Left ventricle myocardium inferior (tissue), 1 donor: Measurements from ENCODE around the gene CGB2. TPM values are rescaled to one million over a fixed set of nuclear protein-coding genes. Genes with fewer than 3 reads are reported as not detected.

Experiments
- DNase-seq: peaks from one replicate; pipeline ENCODE4 v3.0.0-alpha.2; 2020
- H3K27ac ChIP-seq: fragments of 200-600 bp; replicated peaks from 2 replicates; pipeline ENCODE4 v1.8.0; 2021
- H3K27me3 ChIP-seq: fragments of 200-600 bp; 2 replicates; pipeline ENCODE4 v1.8.0; 2021; ENCODE audit warnings: low read depth
- H3K36me3 ChIP-seq: fragments of 200-600 bp; 2 replicates; pipeline ENCODE4 v1.8.0; 2021
- H3K4me1 ChIP-seq: fragments of 200-600 bp; 2 replicates; pipeline ENCODE4 v1.8.0; 2021
- H3K4me3 ChIP-seq: fragments of 200-600 bp; 2 replicates; pipeline ENCODE4 v1.8.0; 2021; ENCODE audit warnings: mild to moderate bottlenecking, moderate library complexity
- H3K9me3 ChIP-seq: fragments of 200-600 bp; replicated peaks from 2 replicates; pipeline ENCODE4 v1.8.0; 2021
- intact Hi-C: fragments of 100-400 bp; cut with micrococcal nuclease; formaldehyde crosslinking; loops from one replicate; pipeline ENCODE4 v1.11.0; 2022
- total RNA-seq: library from RNA; stranded (reverse); fragmentation: NEBNext Ultra II Directional; extraction: Animal tissue kit (Norgen Biotek cat#: 25700); gene quantifications from one replicate; pipeline ENCODE4 v1.2.1, GENCODE V29; 2021
- TF ChIP-seq, protein P1 (sequence below): fragments of 200-600 bp; IDR thresholded peaks from 2 replicates; pipeline ENCODE4 v1.8.0; 2021; ENCODE audit warnings: antibody characterized with exemption, mild to moderate bottlenecking, borderline replicate concordance
- donor health status: DM: no; HTN: yes; CAD: no; lungs with severe emphysema.

Gene CGB2
- total RNA-seq, 1 donor from 2014 or later = not detected

DNA sequence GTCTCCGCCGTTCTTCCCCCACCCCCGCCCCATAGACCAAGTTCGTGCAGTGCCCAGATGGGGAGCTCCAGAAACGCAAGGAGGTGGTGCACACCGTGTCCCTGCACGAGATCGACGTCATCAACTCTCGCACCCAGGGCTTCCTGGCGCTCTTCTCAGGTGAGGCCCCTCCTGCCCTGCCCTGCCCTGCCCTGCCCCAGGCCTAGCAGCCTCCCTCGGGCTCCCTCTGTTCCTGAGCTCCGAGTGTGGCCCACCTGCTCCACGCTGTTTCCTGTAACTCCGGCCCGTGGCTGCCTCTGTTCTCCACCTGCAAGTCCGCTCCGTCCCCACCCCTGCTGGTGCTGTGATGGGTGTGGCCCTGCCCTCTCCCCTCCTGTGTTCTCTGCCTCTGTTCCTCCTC, 21.2 kb upstream of the CGB2 start:
- TF ChIP-seq, protein P1, sequence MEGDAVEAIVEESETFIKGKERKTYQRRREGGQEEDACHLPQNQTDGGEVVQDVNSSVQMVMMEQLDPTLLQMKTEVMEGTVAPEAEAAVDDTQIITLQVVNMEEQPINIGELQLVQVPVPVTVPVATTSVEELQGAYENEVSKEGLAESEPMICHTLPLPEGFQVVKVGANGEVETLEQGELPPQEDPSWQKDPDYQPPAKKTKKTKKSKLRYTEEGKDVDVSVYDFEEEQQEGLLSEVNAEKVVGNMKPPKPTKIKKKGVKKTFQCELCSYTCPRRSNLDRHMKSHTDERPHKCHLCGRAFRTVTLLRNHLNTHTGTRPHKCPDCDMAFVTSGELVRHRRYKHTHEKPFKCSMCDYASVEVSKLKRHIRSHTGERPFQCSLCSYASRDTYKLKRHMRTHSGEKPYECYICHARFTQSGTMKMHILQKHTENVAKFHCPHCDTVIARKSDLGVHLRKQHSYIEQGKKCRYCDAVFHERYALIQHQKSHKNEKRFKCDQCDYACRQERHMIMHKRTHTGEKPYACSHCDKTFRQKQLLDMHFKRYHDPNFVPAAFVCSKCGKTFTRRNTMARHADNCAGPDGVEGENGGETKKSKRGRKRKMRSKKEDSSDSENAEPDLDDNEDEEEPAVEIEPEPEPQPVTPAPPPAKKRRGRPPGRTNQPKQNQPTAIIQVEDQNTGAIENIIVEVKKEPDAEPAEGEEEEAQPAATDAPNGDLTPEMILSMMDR = no peak
- no peak for DNase-seq
- H3K4me3 ChIP-seq = no peak overlapping the region
- no peaks in the 10 kb centered on the region for H3K9me3 ChIP-seq
- H3K27ac ChIP-seq = no peak overlapping the region
- no peaks in the 10 kb centered on the region for H3K4me1 ChIP-seq
- H3K27me3 ChIP-seq = no peaks in the 10 kb centered on the region
- peaks cover 89% of the 10 kb centered on the region for H3K36me3 ChIP-seq
- intact Hi-C loops = no loop called here

DNA sequence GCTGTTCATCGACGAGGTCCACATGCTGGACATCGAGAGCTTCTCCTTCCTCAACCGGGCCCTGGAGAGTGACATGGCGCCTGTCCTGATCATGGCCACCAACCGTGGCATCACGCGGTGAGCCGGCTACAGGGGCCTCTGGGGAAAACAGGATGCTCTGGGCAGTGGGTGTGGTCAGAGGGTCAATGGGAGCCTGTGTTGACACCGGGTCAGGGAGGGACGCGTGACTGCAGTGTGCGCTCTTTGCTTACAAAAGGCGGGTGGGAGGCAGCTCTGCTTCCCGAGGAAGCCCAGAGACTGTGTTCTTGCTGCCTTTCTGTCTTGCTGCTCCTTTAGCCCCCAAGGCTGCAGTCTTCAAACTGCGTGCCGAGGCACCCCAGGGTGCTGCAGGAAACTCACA, 20.5 kb upstream of the CGB2 start:
- intact Hi-C loops = no loop called here
- H3K27me3 ChIP-seq = no peaks in the 10 kb centered on the region
- no peaks in the 10 kb centered on the region for H3K9me3 ChIP-seq
- DNase-seq = no peak
- H3K4me1 ChIP-seq = no peaks in the 10 kb centered on the region
- no peak overlapping the region for H3K4me3 ChIP-seq
- TF ChIP-seq, protein P1 = no peak
- peaks cover 89% of the 10 kb centered on the region for H3K36me3 ChIP-seq
- no peak overlapping the region for H3K27ac ChIP-seq

- Histone ChIP-seq H3K36me3 (peaks cover 62% of the 10 kb centered on the region), H3K4me1 (peaks cover 22% of the 10 kb centered on the region), H3K27ac (no peak overlapping the region), H3K9me3 (no peaks in the 10 kb centered on the region), H3K27me3 (peaks cover 23% of the 10 kb centered on the region), H3K4me3 (no peak overlapping the region)
- TF ChIP-seq, protein P1 = no peak
- intact Hi-C loops = no loop called here
- no peak for DNase-seq
Observed at GRCh38 chr19:49014123-49014869, 17.4 kb upstream of the CGB2 start.

DNA sequence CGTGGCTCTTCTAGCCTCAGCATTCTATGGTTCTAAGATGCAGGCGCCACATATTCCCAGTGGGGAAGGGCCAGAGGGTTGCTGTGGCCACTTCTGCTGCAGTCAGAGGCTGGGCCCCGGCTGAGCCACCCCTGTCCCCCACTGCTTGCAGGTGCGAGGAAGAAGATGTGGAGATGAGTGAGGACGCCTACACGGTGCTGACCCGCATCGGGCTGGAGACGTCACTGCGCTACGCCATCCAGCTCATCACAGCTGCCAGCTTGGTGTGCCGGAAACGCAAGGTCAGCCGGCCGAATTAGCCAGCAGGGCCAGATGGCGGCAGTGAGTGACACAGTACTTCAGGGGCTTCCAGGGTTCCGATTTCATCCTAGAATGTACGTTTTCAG, 16.8 kb upstream of the CGB2 start:
- intact Hi-C loops = no loop called here
- no peak for DNase-seq
- Histone ChIP-seq H3K4me1 (peaks cover 27% of the 10 kb centered on the region), H3K36me3 (peaks cover 56% of the 10 kb centered on the region), H3K27me3 (peaks cover 29% of the 10 kb centered on the region), H3K4me3 (no peak overlapping the region), H3K9me3 (no peaks in the 10 kb centered on the region), H3K27ac (no peak overlapping the region)
- TF ChIP-seq, protein P1 = no peak

DNA sequence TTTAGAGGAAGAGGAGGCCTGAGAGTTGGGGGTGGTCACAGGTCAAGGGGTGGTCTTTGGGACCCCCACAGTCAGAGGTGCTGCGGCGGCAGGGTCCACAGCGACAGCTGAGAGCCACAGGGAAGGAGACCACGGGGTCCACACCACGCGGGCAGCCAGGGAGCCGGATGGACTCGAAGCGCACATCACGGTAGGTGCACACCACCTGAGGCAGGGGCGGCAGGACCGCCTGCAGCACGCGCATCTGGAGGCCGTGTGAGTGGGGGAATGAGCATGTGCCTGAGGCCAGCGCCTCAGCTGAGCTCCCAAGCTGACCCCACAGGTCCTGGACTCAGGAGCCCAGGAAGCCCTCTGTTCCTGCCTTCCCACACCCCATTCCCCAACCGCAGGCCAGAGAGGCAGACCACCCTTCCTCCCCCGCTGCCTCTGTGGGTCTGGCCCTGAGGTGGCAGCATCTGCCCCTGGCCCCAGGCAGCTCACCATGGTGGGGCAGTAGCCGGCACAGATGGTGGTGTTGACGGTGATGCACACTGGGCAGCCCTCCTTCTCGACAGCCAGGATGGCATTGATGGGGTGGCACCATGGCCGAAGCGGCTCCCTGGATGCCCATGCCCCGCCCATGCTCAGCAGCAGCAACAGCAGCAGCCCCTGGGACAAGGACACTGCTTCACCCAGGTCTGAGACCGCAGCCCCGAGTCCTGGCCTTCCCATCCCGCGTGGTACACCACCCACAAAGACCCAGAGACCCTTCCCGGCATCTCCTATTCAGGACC, 15.4 kb upstream of the CGB2 start:
- Histone ChIP-seq H3K9me3 (no peaks in the 10 kb centered on the region), H3K27ac (no peak overlapping the region), H3K4me3 (no peak overlapping the region), H3K27me3 (peaks cover 29% of the 10 kb centered on the region), H3K36me3 (peaks cover 42% of the 10 kb centered on the region), H3K4me1 (peaks cover 27% of the 10 kb centered on the region)
- TF ChIP-seq, protein P1 = no peak
- no peak for DNase-seq
- intact Hi-C loops = no loop called here
